Cardiac muscle cell (in vitro differentiated cells and primary cell): ENCODE data around the gene NUP107. TPM values are rescaled to one million over a fixed set of nuclear protein-coding genes. Genes with fewer than 3 reads are reported as not detected.

Source experiments
- DNase-seq, 2 donors: peaks; one replicate each; pipeline versions ENCODE4 v3.0.0 to v3.0.0-alpha.2; 2010 to 2017; ENCODE audit warnings: low read depth in 1 of 2, low spot score in 1 of 2
- H3K27ac ChIP-seq: fragments of 200-600 bp; sonication (generic); 2 replicates; pipeline ENCODE4 v1.5.1; 2016
- H3K27me3 ChIP-seq: fragments of 200-600 bp; sonication (generic); 2 replicates; pipeline ENCODE4 v1.6.0; 2016; ENCODE audit warnings: control low read depth
- H3K36me3 ChIP-seq: fragments of 200-600 bp; sonication (generic); 2 replicates; pipeline ENCODE4 v1.5.1; 2016; ENCODE audit warnings: control low read depth
- H3K4me1 ChIP-seq: fragments of 200-600 bp; sonication (generic); 2 replicates; pipeline ENCODE4 v1.8.1; 2017; ENCODE audit warnings: low read depth, mild to moderate bottlenecking, mixed run types
- H3K4me3 ChIP-seq: fragments of 200-600 bp; sonication (generic); 2 replicates; pipeline ENCODE4 v1.5.1; 2016; ENCODE audit warnings: mild to moderate bottlenecking
- H3K9me3 ChIP-seq: fragments of 200-600 bp; sonication (generic); 2 replicates; pipeline ENCODE4 v1.5.1; 2017; ENCODE audit warnings: low read depth, mild to moderate bottlenecking, control low read depth
- CTCF ChIP-seq: IDR thresholded peaks from 2 replicates; pipeline ENCODE4 v1.5.1; 2012; ENCODE audit warnings: low read depth, mild to moderate bottlenecking, low read length
- polyA plus RNA-seq: library from polyadenylated mRNA; unstranded; fragments of >200 nt; fragmentation: Nextera tagmentation; extraction: Ambion mirVana; gene quantifications from 2 replicates; pipeline ENCODE4 v1.2.1, GENCODE V29; 2016
- total RNA-seq: library from RNA; depleted of rRNA; stranded (reverse); fragments of >200 nt; gene quantifications from 2 replicates; pipeline ENCODE4 v1.2.3, GENCODE V29; 2016

NUP107 gene
- total and polyA plus RNA-seq, 2 experiments from 2014 or later: 33.4 to 53.9 TPM

DNA sequence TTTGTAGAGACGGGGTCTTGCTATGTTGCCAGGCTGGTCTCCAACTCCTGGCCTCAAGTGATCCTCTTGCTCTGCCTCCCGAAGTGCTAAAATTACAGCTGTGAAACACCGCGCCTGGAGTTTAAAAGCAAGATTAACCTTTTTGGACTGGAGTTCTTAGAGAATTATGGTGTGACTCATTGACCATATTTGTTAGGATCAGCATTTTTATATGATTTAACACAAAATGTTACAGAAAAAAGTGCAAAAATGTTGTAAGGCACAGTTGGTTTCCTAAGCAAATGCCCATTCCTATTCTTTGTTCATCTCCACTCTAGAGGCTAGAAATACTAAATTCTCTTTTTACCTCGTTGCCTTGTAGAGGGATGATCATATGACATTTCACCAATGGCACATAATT, 86.8 kb downstream of the NUP107 start:
- Histone ChIP-seq H3K27me3 (no peaks in the 10 kb centered on the region), H3K4me1 (no peaks in the 10 kb centered on the region), H3K36me3 (no peaks in the 10 kb centered on the region), H3K9me3 (no peaks in the 10 kb centered on the region), H3K4me3 (no peak overlapping the region), H3K27ac (no peak overlapping the region)
- DNase-seq: no peak
- TF ChIP-seq CTCF: no peak

GRCh38 chr12:68775121-68775630, 88.4 kb downstream of the NUP107 start:
- TF ChIP-seq CTCF: no peak
- DNase-seq: no peak
- Histone ChIP-seq H3K27ac (no peak overlapping the region), H3K27me3 (no peaks in the 10 kb centered on the region), H3K4me1 (no peaks in the 10 kb centered on the region), H3K9me3 (no peaks in the 10 kb centered on the region), H3K4me3 (no peak overlapping the region), H3K36me3 (no peaks in the 10 kb centered on the region)

- Histone ChIP-seq H3K36me3 (no peaks in the 10 kb centered on the region), H3K27me3 (no peaks in the 10 kb centered on the region), H3K4me3 (no peak overlapping the region), H3K27ac (no peak overlapping the region), H3K4me1 (peaks cover 8% of the 10 kb centered on the region), H3K9me3 (no peaks in the 10 kb centered on the region)
- TF ChIP-seq CTCF: no peak
- no peak for DNase-seq
Measured at GRCh38 chr12:68776976-68777610, 90.3 kb downstream of the NUP107 start.

- Histone ChIP-seq H3K27me3 (no peaks in the 10 kb centered on the region), H3K4me3 (no peak overlapping the region), H3K9me3 (no peaks in the 10 kb centered on the region), H3K36me3 (no peaks in the 10 kb centered on the region), H3K4me1 (peaks cover 13% of the 10 kb centered on the region), H3K27ac (no peak overlapping the region)
- no peak for DNase-seq
- TF ChIP-seq CTCF: no peak
Measured at GRCh38 chr12:68779280-68779679, 92.5 kb downstream of the NUP107 start.

DNA sequence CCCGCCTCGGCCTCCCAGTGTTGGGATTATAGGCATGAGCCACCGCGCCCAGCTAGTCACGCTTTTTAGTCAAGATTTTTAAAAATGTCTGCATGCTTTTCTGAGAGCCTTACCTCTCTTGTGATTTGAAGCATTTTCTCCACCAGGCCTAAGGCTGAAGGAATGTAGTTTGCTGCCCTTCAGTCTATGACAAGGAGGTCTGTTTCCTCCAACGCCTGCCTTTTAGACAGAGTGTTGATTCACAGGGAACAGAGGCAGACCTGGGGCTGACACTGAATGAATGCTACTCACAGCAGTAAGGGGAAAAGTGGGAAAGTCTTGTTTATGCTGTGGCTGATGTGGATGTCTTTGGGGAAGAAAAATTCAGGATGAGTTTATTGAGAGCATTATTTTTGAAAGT, 94.0 kb downstream of the NUP107 start:
- TF ChIP-seq CTCF: no peak
- Histone ChIP-seq H3K4me1 (peaks cover 13% of the 10 kb centered on the region), H3K9me3 (no peaks in the 10 kb centered on the region), H3K36me3 (no peaks in the 10 kb centered on the region), H3K4me3 (no peak overlapping the region), H3K27ac (peak overlapping the region; percentile 92), H3K27me3 (no peaks in the 10 kb centered on the region)
- peak in 1 of 2 donors; percentile 71 for DNase-seq
